LNCAP (cell line): ENCODE results near the gene OSBPL8.

ENCODE experiments used
- CTCF ChIP-seq: fragments of 450-650 bp; IDR thresholded peaks from 2 replicates; pipeline ENCODE4 v1.5.1; 2017; ENCODE audit warnings: mild to moderate bottlenecking

The OSBPL8 gene

GRCh38 chr12:76317976-76318375 lies 241.6 kb downstream of the OSBPL8 start:
- TF ChIP-seq CTCF = no peak

GRCh38 chr12:76316468-76316867 lies 243.1 kb downstream of the OSBPL8 start:
- no peak for TF ChIP-seq CTCF

GRCh38 chr12:76313299-76313698 lies 246.3 kb downstream of the OSBPL8 start:
- TF ChIP-seq CTCF = no peak

- no peak for TF ChIP-seq CTCF
Measured at GRCh38 chr12:76312315-76312714, 247.3 kb downstream of the OSBPL8 start.

- no peak for TF ChIP-seq CTCF
Measured at GRCh38 chr12:76311796-76312195, 247.8 kb downstream of the OSBPL8 start.

GRCh38 chr12:76310110-76310509 lies 249.5 kb downstream of the OSBPL8 start:
- TF ChIP-seq CTCF = no peak

- TF ChIP-seq CTCF = no peak
Measured at GRCh38 chr12:76308866-76309265, 250.7 kb downstream of the OSBPL8 start.

GRCh38 chr12:76307083-76307482 lies 252.5 kb downstream of the OSBPL8 start:
- no peak for TF ChIP-seq CTCF
